Measurements from ENCODE around the gene PA2G4.
A peak's percentile ranks its signal among the peaks of the same experiment; 100 is the strongest.

PA2G4 gene

DNA sequence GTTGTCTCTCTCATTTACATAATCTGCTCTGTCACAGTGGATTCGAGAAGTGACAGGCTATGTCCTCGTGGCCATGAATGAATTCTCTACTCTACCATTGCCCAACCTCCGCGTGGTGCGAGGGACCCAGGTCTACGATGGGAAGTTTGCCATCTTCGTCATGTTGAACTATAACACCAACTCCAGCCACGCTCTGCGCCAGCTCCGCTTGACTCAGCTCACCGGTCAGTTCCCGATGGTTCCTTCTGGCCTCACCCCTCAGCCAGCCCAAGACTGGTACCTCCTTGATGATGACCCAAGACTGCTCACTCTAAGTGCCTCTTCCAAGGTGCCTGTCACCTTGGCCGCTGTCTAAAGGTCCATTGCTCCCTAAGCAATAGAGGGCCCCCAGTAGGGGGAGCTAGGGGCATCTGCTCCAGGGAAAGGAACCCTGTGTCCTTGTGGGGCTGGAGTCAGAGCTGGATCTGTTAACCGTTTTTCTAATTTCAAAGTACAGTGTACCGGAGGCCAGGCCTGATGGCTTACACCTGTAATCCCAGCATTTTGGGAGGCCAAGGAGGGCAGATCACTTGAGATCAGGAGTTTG lies 19.3 kb upstream of the PA2G4 start:
- DNase-seq (ENCODE audit: low spot score) (no peak), ATAC-seq (ENCODE audit: low read depth) (no peak)
- H3K27me3 ChIP-seq (ENCODE audit: insufficient read depth, poor library complexity, severe bottlenecking) = no peaks in the 10 kb centered on the region

DNA sequence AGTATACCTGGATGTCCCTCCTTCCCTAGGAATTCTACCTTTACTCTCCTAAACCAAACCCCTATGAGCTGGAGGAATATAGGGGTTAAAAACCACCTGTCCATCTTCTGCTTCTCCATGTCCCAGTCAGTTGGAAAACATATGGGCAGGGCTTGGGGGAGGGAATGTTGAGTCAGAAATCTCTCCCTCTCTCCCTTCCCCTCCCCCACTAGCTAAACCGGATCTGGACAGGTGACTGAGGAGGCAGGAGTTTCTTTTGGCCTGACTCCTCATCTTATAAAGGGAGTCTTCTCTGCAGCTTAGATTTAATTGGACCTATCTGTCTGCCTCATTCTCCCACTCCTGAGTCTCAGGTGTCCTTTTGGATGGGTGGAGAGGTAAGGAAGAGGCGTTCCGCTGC lies 18.3 kb upstream of the PA2G4 start:
- Histone ChIP-seq H3K4me1 (ENCODE audit: insufficient read depth, poor library complexity, severe bottlenecking) (no peaks in the 10 kb centered on the region), H3K9me3 (ENCODE audit: severe bottlenecking) (no peaks in the 10 kb centered on the region), H3K4me3 (ENCODE audit: severe bottlenecking) (no peak overlapping the region), H3K36me3 (ENCODE audit: low read depth) (peaks cover 5% of the 10 kb centered on the region; the same call in 1 of the 2 replicates), H3K27ac (ENCODE audit: poor library complexity, severe bottlenecking) (no peak overlapping the region), H3K27me3 (ENCODE audit: insufficient read depth, poor library complexity, severe bottlenecking) (no peaks in the 10 kb centered on the region)
- ATAC-seq (ENCODE audit: low read depth) = 0 out of 3 replicates have a peak, but pooled peaks have one; percentile 24
- TF ChIP-seq, protein P1, sequence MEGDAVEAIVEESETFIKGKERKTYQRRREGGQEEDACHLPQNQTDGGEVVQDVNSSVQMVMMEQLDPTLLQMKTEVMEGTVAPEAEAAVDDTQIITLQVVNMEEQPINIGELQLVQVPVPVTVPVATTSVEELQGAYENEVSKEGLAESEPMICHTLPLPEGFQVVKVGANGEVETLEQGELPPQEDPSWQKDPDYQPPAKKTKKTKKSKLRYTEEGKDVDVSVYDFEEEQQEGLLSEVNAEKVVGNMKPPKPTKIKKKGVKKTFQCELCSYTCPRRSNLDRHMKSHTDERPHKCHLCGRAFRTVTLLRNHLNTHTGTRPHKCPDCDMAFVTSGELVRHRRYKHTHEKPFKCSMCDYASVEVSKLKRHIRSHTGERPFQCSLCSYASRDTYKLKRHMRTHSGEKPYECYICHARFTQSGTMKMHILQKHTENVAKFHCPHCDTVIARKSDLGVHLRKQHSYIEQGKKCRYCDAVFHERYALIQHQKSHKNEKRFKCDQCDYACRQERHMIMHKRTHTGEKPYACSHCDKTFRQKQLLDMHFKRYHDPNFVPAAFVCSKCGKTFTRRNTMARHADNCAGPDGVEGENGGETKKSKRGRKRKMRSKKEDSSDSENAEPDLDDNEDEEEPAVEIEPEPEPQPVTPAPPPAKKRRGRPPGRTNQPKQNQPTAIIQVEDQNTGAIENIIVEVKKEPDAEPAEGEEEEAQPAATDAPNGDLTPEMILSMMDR (IDR thresholded peaks at IDR 0.05; ENCODE audit: poor library complexity, severe bottlenecking) = no peak
- no peak for DNase-seq (ENCODE audit: low spot score)

More for the DNA sequence above, 19.3 kb upstream of the PA2G4 start:
- TF ChIP-seq, protein P1 (IDR thresholded peaks at IDR 0.05; ENCODE audit: poor library complexity, severe bottlenecking) = peak; percentile 33
- Histone ChIP-seq H3K27ac (ENCODE audit: poor library complexity, severe bottlenecking) (no peak overlapping the region), H3K4me1 (ENCODE audit: insufficient read depth, poor library complexity, severe bottlenecking) (no peaks in the 10 kb centered on the region), H3K4me3 (ENCODE audit: severe bottlenecking) (no peak overlapping the region), H3K36me3 (ENCODE audit: low read depth) (peaks cover 5% of the 10 kb centered on the region; the same call in 1 of the 2 replicates), H3K9me3 (ENCODE audit: severe bottlenecking) (no peaks in the 10 kb centered on the region)

DNA sequence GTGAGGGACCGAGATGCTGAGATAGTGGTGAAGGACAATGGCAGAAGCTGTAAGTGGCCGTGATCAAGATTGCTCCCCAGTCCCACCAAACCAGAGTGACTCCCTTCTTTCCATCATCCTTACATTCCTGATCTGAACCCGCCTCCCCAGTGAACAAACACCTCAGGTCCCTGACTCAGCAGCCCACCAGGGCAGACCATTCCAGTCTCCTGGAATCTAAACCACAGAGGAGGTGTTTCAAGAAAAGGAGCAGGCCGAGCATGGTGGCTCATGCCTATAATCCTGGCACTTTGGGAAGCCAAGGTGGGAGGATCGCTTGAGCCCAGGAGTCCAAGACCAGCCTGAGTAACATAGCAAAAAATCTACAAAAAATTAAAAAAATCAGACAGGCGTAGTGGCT lies 17.8 kb upstream of the PA2G4 start:
- DNase-seq (ENCODE audit: low spot score) (no peak), ATAC-seq (ENCODE audit: low read depth) (no peak)
- Histone ChIP-seq H3K9me3 (ENCODE audit: severe bottlenecking) (no peaks in the 10 kb centered on the region), H3K4me1 (ENCODE audit: insufficient read depth, poor library complexity, severe bottlenecking) (no peaks in the 10 kb centered on the region), H3K27ac (ENCODE audit: poor library complexity, severe bottlenecking) (no peak overlapping the region), H3K4me3 (ENCODE audit: severe bottlenecking) (no peak overlapping the region), H3K27me3 (ENCODE audit: insufficient read depth, poor library complexity, severe bottlenecking) (no peaks in the 10 kb centered on the region), H3K36me3 (ENCODE audit: low read depth) (peaks cover 5% of the 10 kb centered on the region; the same call in 1 of the 2 replicates)
- TF ChIP-seq, protein P1 (IDR thresholded peaks at IDR 0.05; ENCODE audit: poor library complexity, severe bottlenecking) = no peak

DNA sequence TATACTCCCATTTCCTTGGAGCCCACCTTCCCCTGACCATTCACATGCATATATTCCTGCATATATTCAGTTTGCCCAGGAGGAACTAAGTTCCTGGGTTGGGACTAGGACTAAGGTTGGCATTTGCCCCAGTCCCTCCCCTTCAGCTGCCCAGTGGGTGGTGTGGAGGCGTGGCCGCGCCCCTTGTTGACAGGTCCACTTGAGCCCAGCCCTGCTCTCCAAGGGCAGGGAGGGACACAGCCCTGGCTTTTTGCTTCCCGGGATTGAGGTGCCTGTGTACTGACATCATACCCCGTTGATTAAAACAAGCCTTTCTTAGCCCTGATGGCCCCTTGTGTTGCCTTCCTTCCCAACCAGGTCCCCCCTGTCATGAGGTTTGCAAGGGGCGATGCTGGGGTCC lies 17.1 kb upstream of the PA2G4 start:
- ATAC-seq (ENCODE audit: low read depth) (no peak), DNase-seq (ENCODE audit: low spot score) (no peak)
- H3K36me3 ChIP-seq (ENCODE audit: low read depth) = peaks cover 5% of the 10 kb centered on the region; the same call in 1 of the 2 replicates
- H3K27me3 ChIP-seq (ENCODE audit: insufficient read depth, poor library complexity, severe bottlenecking) = no peaks in the 10 kb centered on the region
- H3K4me3 ChIP-seq (ENCODE audit: severe bottlenecking) = no peak overlapping the region
- TF ChIP-seq, protein P1 (IDR thresholded peaks at IDR 0.05; ENCODE audit: poor library complexity, severe bottlenecking) = no peak
- no peak overlapping the region for H3K27ac ChIP-seq (ENCODE audit: poor library complexity, severe bottlenecking)
- no peaks in the 10 kb centered on the region for H3K9me3 ChIP-seq (ENCODE audit: severe bottlenecking)
- H3K4me1 ChIP-seq (ENCODE audit: insufficient read depth, poor library complexity, severe bottlenecking) = no peaks in the 10 kb centered on the region

DNA sequence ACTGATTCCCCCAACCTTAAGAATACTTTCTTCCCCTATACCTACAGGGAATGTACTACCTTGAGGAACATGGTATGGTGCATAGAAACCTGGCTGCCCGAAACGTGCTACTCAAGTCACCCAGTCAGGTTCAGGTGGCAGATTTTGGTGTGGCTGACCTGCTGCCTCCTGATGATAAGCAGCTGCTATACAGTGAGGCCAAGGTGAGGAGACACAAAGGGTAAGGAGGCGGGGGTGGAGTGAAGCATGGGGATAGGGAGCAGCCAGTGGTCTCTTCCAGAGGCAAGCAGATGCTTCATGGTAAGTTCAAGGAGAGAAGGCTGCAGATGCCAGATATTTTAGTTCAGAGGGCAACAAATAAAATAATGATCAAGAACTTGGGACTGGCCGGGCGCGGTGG lies 6.6 kb upstream of the PA2G4 start:
- no peak for DNase-seq (ENCODE audit: low spot score)
- TF ChIP-seq, protein P1 (IDR thresholded peaks at IDR 0.05; ENCODE audit: poor library complexity, severe bottlenecking) = no peak
- no peak overlapping the region for H3K4me3 ChIP-seq (ENCODE audit: severe bottlenecking)
- no peak overlapping the region for H3K27ac ChIP-seq (ENCODE audit: poor library complexity, severe bottlenecking)
- peaks cover 5% of the 10 kb centered on the region; the same call in 1 of the 2 replicates for H3K36me3 ChIP-seq (ENCODE audit: low read depth)
- H3K9me3 ChIP-seq (ENCODE audit: severe bottlenecking) = no peaks in the 10 kb centered on the region
- no peaks in the 10 kb centered on the region for H3K27me3 ChIP-seq (ENCODE audit: insufficient read depth, poor library complexity, severe bottlenecking)
- H3K4me1 ChIP-seq (ENCODE audit: insufficient read depth, poor library complexity, severe bottlenecking) = no peaks in the 10 kb centered on the region
- ATAC-seq (ENCODE audit: low read depth) = no peak

Data from RWPE2 (cell line).